ENCODE data around the gene GATC. TPM values are rescaled to one million over a fixed set of nuclear protein-coding genes. Genes with fewer than 3 reads are reported as not detected.
A peak's percentile ranks its signal among the peaks of the same experiment; 100 is the strongest.

Gene GATC
- total RNA-seq, 1 donor from 2014 or later: 33.8 TPM

GRCh38 chr12:120473807-120474615 lies 27.8 kb downstream of the GATC start:
- Mint-ChIP-seq H3K36me3 (ENCODE audit: low read depth) (no peaks in the 10 kb centered on the region), H3K27ac (ENCODE audit: unreplicated experiment) (no peak overlapping the region), H3K9me3 (no peaks in the 10 kb centered on the region), H3K4me1 (peaks cover 33% of the 10 kb centered on the region), H3K4me3 (peak overlapping the region; percentile 36), H3K27me3 (ENCODE audit: low read depth) (no peaks in the 10 kb centered on the region)
- no peak for TF ChIP-seq CTCF (conservative IDR thresholded peaks at IDR 0.05)
- no peak for DNase-seq (ENCODE audit: low read depth, low spot score)

- no peaks in the 10 kb centered on the region for H3K27me3 Mint-ChIP-seq (ENCODE audit: low read depth)
- H3K4me1 Mint-ChIP-seq: peaks cover 36% of the 10 kb centered on the region
- peak overlapping the region; percentile 36 for H3K4me3 Mint-ChIP-seq
- H3K9me3 Mint-ChIP-seq: no peaks in the 10 kb centered on the region
- H3K27ac Mint-ChIP-seq (ENCODE audit: unreplicated experiment): no peak overlapping the region
- no peak for DNase-seq (ENCODE audit: low read depth, low spot score)
- H3K36me3 Mint-ChIP-seq (ENCODE audit: low read depth): no peaks in the 10 kb centered on the region
- TF ChIP-seq CTCF (conservative IDR thresholded peaks at IDR 0.05): no peak
These were observed 28.3 kb downstream of the GATC start for GRCh38 chr12:120474616-120474960.

- H3K27ac Mint-ChIP-seq (ENCODE audit: unreplicated experiment): no peak overlapping the region
- no peak for TF ChIP-seq CTCF (conservative IDR thresholded peaks at IDR 0.05)
- H3K4me1 Mint-ChIP-seq: peaks cover 43% of the 10 kb centered on the region
- no peaks in the 10 kb centered on the region for H3K27me3 Mint-ChIP-seq (ENCODE audit: low read depth)
- H3K4me3 Mint-ChIP-seq: no peak overlapping the region
- no peak for DNase-seq (ENCODE audit: low read depth, low spot score)
- H3K36me3 Mint-ChIP-seq (ENCODE audit: low read depth): no peaks in the 10 kb centered on the region
- no peaks in the 10 kb centered on the region for H3K9me3 Mint-ChIP-seq
These were observed 29.4 kb downstream of the GATC start for GRCh38 chr12:120475643-120476042.

- TF ChIP-seq CTCF (conservative IDR thresholded peaks at IDR 0.05): no peak
- H3K27me3 Mint-ChIP-seq (ENCODE audit: low read depth): no peaks in the 10 kb centered on the region
- H3K27ac Mint-ChIP-seq (ENCODE audit: unreplicated experiment): no peak overlapping the region
- peaks cover 32% of the 10 kb centered on the region for H3K4me1 Mint-ChIP-seq
- no peaks in the 10 kb centered on the region for H3K36me3 Mint-ChIP-seq (ENCODE audit: low read depth)
- peak overlapping the region; percentile 29 for H3K4me3 Mint-ChIP-seq
- H3K9me3 Mint-ChIP-seq: no peaks in the 10 kb centered on the region
- no peak for DNase-seq (ENCODE audit: low read depth, low spot score)
These were observed 33.2 kb downstream of the GATC start for GRCh38 chr12:120479458-120479857.

DNA sequence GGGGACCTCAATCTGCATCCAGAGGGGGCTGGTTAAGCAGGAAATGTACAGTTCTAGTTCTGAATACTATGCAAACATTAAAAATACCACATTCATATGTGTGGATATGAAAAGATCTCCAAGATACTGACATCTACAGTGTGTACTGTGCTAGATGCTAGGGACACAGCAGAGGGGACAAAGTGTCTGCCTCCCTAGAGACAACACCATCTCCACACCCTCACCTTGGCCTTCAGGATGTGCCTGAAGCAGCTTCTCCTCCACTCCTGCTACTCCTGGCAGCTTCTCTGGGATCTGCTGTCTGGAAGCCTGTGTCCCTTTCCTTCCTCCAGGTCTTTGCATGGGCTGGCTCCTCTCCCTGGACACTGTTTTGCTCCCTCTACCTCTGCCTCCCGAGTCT lies 34.0 kb downstream of the GATC start:
- Mint-ChIP-seq H3K4me3 (no peak overlapping the region), H3K4me1 (peaks cover 27% of the 10 kb centered on the region)
- no peak for TF ChIP-seq CTCF (conservative IDR thresholded peaks at IDR 0.05)

More for the DNA sequence above, 34.0 kb downstream of the GATC start:
- Mint-ChIP-seq H3K27me3 (ENCODE audit: low read depth) (no peaks in the 10 kb centered on the region), H3K9me3 (no peaks in the 10 kb centered on the region), H3K36me3 (ENCODE audit: low read depth) (no peaks in the 10 kb centered on the region), H3K27ac (ENCODE audit: unreplicated experiment) (peak overlapping the region; percentile 38)
- no peak for DNase-seq (ENCODE audit: low read depth, low spot score)

All from neural crest cell (in vitro differentiated cells).